HuH-7 (cell line): ENCODE measurements around the gene OR5P2.
"Not testable (repeated sequence)": the region's sequence is repeated elsewhere in the genome, so short reads cannot be mapped to it uniquely, and the experiment has no call there.

Experiments
- DNase-seq: peaks from one replicate; pipeline ENCODE4 v3.0.0; 2011; ENCODE audit warnings: low spot score

OR5P2 gene, protein sequence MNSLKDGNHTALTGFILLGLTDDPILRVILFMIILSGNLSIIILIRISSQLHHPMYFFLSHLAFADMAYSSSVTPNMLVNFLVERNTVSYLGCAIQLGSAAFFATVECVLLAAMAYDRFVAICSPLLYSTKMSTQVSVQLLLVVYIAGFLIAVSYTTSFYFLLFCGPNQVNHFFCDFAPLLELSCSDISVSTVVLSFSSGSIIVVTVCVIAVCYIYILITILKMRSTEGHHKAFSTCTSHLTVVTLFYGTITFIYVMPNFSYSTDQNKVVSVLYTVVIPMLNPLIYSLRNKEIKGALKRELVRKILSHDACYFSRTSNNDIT

DNA sequence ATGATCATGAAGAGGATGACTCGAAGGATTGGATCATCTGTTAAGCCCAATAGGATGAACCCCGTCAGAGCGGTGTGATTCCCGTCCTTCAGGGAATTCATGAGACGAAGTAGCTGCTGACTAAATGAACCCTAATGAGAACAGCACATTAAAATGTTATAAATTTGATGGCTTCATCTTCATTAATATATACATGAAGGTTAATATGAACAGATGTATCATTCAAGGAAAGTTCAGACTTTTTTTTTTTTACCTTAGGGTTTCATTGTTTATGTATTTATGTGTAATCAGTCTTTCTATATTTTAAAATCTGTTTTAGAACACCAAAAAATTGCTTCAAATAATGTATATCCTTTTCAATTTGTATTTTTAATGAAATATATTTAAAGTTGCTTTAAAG lies at the start of gene OR5P2:
Gene OR5P2, minus strand, starts transcription at position 101 of the 400 bp plus-strand sequence. Its CDS starts 0 bp downstream, at position 101.
- DNase-seq = no peak

DNA sequence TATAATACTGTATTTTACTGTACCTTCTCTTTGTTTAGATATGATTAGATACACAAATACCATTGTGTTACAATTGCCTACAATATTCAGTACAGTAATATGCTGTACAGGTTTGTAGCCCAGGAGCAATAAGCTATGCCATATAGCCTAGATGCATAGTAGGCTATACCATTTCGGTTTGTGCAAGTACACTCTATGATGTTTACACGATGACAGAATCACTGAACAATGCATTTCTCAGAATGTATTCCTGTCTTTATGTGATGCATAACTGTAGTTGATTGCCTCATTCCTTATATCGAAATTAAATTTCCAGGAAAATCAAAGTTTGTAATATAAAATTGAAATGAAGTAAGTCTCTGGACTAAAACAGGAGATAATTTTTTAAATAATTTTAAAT lies 49.3 kb upstream of the OR5P2 start:
- DNase-seq = no peak

DNA sequence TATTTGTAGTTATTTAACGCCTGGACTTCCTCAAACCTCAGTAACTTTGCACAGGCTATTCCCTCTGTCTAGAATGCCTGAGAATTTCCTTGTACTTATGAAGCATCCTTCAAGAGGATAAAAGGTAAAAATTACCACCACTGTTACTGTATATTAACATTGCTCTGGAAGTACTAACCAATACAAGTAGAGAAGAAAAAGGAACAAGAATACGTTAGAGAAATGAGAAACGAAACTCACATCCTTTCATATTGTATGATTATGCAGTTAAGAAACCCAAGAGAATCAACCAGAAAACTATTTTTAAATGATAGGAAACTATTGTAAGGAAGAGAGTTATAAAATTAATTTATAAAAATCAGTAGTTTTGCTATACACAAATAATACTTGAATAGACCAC lies 48.2 kb upstream of the OR5P2 start:
- no peak for DNase-seq

DNA sequence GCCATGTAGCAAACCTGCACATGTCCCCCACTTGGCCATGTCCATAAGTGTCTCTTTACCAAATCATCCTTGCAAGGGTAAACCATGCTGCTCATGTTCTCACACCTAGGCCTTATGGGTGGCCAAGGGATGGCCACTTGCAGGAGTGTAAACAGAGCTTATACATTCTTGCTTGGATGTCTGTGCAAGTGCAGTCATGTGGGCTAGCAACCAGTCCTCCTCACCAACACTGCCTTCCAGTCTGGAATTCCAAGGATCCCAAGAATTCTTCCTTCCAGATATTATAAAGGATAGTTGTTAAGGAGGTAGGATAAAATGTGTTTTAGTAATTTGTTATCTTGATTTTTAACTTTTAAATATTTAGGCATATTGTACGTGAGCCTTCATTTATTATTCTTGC lies 47.8 kb upstream of the OR5P2 start:
- DNase-seq = no peak

DNA sequence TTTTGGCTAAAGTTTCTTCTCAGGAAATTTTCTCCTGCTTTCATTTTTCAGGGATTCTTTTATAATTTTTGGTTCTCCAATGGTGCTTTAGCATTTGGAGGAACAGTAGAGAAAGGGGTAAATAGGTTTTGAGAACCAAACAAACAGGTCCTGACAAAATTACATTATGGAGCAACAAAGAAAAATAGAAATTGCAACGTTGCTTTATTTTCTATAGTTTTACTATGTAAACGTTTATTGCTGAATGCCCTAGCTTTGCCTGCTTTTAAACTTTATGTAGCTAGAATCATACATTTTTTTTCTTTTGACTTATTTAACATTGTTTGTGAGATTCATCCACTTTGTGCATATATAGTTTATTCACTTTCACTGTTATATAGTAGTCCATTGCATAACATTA lies 43.8 kb upstream of the OR5P2 start:
- no peak for DNase-seq

DNA sequence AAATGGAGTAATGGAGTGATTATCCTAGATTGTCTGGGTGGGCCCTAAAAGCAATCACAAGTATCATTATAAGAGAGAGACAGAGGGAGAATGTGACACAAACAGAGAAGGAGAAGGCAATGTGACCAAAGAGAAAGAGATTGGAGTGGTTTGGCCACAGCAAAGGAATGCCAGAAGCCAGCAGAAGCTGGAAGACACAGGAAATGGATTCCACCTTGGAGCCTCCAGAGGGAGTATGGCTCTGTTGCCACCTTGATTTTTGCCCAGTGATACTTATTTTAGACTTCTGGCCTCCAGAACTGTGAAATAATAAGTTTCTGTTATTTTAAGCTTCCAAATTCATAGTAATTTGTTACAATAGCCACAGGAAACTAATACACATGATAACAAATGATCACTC lies 36.8 kb upstream of the OR5P2 start:
- no peak for DNase-seq

DNA sequence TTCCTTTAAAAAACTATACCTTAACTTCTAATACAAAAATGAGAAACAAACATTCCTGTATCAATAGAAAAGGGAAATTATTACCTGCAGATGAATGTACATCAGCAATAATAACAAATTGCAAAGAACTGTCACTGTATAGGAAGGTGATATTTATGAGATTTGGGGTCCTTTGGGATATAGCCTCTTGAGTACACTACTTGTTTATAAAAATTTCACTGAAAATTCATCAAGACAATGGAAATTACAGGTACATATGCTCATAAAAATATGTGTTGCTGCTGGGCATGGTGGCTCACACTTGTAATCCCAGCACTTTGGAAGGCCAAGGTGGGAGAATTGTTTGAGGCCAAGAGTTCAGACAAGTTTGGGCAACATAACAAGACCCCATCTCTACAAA lies 34.0 kb upstream of the OR5P2 start, which contains the start of gene OR5P3:
Gene OR5P3, minus strand, starts transcription at position 101 of the 400 bp plus-strand sequence.
- no peak for DNase-seq

DNA sequence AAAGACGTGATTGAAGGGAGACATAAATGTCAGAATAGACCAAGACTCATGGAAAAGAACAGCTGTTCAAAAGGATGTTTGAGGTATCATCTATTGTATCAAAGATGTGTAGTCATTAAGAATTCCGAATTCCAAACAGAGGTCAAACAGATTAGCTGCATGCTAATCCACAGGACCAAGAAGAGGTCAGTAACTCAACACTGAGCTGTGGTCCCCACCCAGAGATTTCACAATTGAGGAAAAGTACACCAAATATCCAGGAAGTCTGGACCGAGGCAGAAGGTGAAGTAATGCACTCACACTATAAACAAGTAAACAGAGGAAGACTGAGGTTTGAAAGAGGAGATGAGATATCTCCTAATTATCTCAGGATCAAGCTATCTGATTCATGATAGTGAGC lies 29.6 kb upstream of the OR5P2 start:
- DNase-seq = no peak

DNA sequence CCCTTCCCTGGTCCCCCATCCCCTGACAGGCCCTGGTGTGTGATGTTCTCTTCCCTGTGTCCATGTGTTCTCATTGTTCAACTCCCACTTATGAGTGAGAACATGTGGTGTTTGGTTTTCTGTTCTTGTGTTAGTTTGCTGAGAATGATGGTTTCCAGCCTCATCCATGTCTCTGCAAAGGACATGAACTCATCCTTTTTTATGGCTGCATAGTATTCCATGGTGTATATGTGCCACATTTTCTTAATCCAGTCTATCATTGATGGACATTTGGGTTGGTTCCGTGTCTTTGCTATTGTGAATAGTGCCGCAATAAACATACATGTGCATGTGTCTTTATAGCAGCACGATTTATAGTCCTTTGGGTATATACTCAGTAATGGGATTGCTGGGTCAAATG lies 23.7 kb upstream of the OR5P2 start:
- not testable (repeated sequence) for DNase-seq

DNA sequence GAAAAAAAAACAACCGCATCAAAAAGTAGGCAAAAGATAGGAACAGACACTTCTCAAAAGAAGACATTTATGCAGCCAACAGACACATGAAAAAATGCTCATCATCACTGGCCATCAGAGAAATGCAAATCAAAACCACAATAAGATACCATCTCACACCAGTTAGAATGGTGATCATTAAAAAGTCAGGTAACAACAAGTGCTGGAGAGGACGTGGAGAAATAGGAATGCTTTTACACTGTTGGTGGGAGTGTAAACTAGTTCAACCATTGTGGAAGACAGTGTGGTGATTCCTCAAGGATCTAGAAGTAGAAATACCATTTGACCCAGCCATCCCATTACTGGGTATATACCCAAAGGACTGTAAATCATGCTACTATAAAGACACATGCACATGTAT lies 18.2 kb upstream of the OR5P2 start:
- DNase-seq = not testable (repeated sequence)

DNA sequence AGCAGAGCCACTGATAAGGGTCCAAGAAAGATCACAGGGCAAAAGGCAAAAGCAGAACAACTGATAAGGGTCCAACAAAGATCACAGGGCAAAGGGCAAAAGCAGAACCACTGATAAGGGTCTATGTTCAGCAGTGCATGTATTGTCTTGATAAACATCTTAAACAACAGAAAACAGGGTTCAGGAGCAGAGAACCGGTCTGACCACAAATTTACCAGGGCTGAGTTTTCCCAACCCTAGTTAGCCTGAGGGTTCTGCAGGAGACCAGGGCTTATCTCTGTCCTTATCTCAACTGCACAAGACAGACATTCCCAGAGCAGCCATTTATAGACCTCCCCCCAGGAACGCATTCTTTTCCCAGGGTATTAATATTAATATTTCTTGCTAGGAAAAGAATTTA lies 13.6 kb upstream of the OR5P2 start:
- not testable (repeated sequence) for DNase-seq

DNA sequence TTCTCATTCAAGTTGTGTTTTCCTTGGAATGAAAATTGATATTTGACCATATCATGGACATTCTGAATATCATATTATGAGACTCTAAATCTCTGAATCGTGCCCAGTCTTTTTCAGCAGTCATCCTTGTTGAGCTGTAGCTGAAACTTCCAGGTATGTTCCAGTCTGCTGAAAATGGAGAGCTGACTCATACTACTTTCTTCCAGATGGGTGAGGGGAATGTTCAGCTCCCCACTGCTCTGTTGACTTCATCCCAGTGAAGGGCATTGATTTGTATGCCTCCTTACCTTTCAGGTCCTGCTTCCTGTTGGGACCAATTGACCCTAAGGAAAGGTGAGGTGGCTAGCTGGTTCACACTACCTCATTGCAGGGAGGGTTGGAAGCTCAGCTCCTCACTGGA lies 3.5 kb downstream of the OR5P2 start:
- DNase-seq = no peak

DNA sequence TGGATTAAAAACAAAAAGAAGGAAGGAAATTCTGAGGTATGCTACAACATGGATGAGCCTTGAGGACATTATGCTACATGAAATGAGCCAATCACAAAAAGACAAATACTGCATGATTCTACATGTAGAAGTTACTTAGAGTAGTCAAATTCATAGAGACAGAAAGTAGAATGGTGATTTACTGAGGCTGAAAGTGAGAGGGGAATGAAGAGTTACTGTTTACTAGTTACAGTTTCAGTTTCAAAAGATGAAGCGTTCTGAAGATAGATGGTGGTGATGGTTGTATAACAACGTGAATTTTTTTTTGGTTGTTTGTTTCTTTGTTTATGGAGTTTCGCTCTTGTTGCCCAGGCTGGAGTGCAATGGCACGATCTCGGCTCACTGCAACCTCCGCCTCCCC lies 9.5 kb downstream of the OR5P2 start:
- no peak for DNase-seq

DNA sequence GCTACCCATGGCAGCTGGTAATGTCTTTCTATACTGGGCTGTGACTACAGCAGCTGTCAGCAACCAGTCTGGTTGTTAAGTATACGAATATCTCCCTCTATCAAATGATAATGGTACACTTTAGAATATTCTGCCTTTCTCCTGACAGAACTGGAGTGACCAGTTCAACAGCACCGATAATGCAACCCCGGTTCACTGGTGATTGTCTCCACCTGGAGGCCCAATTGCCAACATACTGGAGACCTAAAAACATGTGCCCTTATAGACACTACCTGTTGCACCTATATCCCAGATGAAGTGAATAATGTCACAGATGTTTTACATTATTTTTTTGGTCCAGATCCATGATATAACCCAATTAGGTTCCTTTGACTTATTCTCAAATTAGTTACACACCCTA lies 21.1 kb downstream of the OR5P2 start:
- no peak for DNase-seq

DNA sequence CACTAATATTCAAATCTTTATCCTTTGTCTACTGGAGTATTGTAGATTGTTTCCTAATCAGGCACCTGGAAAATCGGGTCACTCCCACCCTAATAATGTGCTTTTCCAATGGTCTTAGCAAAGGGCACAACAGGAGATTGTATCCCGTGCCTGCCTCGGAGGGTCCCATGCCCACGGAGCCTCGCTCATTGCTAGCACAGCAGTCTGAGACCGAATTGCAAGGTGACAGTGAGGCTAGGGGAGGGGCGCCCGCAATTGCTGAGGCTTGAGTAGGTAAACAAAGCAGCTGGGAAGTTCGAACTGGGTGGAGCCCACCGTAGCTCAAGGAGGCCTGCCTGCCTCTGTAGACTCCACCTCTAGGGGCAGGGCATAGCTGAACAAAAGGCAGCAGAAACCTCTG lies 32.4 kb downstream of the OR5P2 start:
- not testable (repeated sequence) for DNase-seq

DNA sequence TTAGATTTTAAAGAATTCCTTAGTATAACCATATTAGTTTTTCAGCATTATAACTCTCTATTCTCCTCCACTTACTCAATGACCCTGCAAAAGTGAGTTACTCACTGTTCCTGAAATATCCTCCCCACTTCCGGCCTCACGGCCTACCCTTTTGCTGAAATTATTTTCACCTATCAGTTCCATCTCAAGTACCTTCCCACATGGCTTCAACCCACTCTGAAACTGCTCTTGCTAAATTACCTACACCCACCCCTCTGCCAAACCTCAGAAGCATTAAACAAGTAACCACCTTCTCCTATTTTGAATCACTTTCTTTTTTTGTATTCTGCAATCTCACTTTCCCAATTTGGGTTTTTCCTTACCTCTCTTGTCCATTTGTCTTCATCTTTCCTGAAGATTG lies 37.7 kb downstream of the OR5P2 start:
- DNase-seq = no peak

DNA sequence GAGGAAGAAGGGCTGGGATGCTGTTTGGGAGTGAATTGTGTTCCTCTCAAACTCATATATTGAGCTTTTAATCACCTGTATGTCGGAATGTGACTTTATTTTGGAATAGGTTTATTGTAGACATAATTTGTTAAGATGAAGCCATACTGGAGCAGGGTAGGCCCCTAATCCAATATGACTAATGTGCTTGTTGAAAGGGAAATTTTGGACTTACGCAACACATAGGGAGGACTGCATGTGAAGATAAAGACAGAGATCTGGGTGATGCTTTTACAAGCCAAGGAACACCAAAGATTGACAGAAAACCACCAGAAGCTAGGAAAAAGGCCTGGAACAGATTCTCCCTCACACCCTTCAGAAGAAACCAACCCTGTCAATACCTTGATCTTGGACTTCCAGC lies 47.3 kb downstream of the OR5P2 start:
- no peak for DNase-seq
